ENCODE results near the gene MRPS15.
"Not testable (repeated sequence)": the region's sequence is repeated elsewhere in the genome, so short reads cannot be mapped to it uniquely, and the experiment has no call there.

The MRPS15 gene

DNA sequence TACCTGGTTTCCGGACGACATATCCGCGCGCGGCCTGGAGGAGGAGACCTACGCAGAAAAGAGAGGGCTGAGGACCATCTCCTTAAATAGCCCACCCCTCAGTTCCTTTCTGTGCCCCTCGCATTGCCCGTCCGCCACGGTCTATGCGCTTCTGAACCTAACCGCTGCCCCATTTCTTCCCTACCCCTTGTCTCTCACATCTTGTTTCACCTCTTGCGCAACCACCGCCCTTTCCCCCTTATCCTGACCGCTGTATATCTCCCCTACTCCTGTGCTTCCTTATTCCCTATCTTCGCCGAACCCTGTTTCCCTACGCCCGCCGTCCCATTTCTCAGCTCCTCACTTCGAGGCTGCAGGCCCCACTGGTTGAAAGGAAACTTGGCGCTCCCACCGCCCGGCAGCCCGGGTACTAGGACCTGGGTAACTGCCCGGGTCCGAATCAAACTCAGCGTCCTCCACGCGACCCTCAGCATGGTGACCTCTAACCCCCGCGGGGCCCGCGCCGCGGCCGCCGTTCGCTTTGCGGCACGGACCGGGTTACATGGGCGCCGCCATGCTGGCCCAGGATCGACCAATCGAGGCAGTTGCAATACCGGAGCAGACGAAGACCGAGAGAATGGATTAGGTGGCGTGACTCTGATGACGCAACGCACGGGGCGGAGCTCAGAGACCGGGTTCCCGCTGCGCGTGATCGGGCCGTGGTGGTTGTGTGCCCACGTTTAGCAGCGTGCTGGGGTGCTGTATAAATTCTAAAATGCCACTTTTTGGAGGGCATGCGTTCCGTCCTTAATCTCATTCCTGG is at the start of gene MRPS15:
MRPS15 (minus strand) TSS at position 582 of the 802 bp plus-strand sequence; CDS start at position 473, 109 bp downstream.
- peak; percentile 93 to 95 (median 94) for DNase-seq (ENCODE audit: low read depth in 2 of 3, low spot score in 1 of 3)

DNA sequence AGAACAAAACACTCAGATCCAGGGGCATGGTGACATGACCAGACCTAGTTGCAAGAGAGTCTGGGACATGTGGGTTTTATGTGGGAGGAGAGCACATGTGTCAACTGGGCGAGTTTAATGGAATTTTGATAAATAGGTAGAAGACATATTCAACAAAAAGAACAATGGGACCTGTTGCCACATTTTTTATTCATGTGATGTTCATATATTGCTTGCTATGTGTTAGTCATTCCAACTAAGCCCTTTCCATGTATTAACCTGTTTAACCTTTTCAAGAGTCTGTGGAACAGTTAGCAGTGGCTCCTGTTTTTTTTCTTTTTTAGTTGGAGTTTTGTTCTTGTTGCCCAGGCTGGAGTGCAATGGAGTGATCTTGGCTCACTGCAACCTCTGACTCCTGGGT is 48.7 kb upstream of the MRPS15 start:
- DNase-seq (ENCODE audit: low read depth in 2 of 3, low spot score in 1 of 3): no peak

DNA sequence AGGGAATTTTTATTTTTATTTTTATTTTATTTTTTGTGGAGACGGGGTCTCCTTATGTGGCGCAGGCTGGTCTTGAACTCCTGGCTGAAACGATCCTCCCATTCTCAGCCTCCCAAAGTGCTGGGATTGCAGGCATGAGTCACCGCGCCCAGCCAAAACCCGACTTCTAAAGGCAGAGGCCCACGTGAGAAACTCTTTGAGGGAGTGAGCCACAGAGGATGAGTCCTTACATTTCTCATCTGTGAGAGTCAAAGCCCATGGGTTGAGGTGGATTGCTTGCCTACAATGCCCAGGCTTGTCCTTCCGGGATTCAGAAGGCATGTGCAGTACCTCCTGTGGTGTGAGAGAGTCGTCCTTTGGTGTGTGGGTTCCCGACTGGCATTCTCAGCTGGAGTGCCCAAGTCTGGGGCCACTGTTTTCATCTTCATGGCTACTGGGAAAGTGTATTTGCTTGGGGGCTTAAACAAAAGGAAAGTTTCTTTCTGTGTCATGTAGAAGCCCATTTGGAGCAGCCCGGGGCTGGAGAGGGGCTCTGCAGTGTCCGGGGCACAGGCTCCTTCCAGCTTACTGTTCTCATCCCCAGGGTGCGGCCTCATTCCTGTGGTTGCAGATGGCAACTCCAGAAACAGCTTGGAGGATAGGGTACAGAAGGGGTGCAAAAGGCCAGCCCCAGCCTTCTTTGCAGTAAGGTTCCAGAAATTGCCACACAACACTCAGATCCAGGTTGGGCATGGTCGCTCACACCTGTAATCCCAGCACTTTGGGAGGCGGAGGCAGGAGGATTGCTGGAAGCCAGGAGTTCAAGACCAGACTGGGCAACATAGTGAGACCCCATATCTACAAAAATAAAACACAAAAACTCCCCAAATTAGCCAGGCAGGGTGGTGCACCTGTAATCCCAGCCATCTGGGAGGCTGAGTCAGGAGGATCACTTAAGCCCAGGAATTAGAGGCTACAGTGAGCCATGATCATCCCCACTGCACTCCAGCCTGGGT is 47.9 kb upstream of the MRPS15 start:
- no peak for DNase-seq (ENCODE audit: low read depth in 2 of 3, low spot score in 1 of 3)

DNA sequence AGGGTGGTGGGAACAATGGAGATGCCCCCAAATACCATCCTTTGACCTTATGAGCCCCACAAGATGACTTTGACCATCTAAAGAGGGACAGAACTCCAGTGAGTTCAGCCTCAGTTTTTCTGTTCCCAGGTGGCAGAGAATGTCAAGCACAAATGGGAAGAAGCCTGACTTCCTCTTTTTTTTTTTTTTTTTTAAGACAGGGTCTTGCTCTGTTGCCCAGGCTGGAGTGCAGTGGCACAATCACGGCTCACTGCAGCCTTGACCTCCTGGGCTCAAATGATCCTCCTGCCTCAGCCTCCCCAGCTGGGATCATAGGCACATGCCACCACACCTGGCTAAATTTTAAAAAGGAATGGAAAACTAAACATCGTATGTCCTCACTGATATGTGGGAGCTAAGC is 47.0 kb upstream of the MRPS15 start:
- DNase-seq (ENCODE audit: low read depth in 2 of 3, low spot score in 1 of 3): not testable (repeated sequence)

DNA sequence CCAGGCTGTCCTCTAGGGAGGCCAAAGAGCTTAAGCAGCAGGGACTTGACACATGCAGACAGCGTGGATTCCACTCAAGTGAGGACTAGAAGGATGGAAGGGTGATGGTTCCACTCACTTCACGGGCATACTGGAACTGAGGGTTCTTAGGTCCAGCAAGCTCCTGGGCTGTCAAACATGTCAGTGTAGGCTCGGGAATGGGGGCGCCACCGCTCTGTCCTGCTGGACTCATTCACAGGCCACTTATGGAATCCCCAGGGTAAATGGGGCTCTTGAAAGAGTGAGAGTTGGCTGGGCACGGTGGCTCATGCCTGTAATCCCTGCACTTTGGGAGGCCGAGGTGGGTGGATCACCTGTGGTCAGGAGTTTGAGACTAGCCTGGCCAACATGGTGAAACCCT is 46.2 kb upstream of the MRPS15 start:
- DNase-seq (ENCODE audit: low read depth in 2 of 3, low spot score in 1 of 3): no peak

DNA sequence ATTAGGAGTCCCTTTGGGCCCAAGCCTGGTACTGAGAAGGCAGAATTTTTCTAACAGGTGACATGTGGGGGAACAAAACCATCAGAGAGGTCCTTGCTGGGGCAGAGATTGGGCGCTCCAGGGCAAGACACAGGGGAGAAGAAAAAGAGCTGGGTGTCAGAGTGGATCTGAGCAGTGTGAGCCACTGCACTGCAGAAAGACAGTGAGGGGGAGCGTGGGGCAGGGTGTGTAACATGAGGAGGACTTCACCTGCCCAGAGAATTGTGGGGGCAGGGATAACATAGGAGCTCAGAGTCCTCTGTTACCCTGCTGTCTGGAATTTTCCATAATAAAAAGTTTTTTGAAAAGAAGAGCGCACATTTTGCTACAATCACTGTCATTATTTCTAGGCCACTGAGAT is 44.1 kb upstream of the MRPS15 start:
- DNase-seq (ENCODE audit: low read depth in 2 of 3, low spot score in 1 of 3): no peak

DNA sequence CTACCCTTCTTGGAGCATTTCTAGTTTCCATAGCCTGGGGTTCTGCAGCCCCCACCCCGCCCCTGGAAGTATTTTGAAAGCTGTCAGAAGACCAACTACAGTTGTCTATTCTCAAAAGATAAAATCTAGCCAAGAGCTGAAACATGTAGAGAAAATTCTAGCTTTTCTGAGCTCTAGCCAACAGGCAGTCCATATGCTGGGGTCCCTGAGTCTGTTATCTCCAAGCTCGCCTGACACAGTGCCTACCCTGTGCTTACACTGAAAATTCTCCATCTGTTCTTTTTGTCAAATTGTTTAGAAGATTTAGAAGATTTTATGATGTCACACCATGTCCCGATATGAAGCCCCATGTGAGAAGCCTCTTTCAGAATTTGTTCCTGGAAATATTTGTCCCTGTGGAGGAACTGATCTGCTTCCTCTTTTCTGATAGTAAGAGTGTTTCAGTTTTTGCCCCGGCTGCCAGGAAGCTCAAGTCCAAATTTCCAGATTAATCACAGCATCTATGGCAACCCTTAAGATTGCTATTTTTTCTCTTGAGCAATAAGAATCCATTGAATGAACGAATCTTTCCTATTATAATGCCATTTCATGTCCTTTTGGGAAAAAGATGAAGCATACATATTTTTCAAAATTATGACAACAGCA is 42.2 kb upstream of the MRPS15 start:
- no peak for DNase-seq (ENCODE audit: low read depth in 2 of 3, low spot score in 1 of 3)

DNA sequence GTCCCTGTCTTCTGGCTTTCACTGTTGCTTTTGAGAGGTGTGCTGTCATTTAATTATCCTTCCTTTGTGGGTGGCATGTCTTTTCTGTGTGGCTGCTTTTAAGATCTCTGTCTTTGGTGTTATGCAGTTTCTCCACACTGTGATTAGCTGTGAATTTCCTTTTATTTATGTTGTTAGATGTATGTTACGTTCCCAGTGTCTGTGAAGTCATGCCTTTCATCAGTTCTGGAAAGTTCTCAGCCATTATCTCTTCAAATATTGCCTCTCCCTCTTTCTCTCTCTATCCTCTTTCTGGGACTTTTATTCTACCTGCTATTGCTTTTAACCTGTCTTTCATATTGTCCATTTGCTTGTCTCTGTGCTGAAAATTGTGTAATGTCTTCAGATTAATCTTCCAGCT is 39.5 kb upstream of the MRPS15 start:
- no peak for DNase-seq (ENCODE audit: low read depth in 2 of 3, low spot score in 1 of 3)

DNA sequence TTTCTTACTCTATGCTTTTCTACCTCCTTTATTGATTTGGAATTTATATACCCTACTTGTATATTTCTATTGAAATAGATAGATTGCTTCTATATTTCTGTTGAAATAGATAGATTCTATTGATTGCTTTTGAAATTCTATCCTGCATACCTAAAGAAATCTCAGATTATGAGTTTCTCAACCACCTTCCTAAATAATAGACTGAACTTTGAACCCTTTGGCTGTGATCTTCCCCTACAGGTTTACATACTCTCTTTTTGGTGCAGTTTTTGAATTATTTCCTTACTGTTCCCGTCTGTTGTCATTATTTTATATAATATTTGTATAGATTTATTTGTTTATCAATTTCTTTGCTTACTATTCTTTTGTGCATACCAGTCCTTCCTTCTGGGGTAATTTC is 39.0 kb upstream of the MRPS15 start:
- no peak for DNase-seq (ENCODE audit: low read depth in 2 of 3, low spot score in 1 of 3)

DNA sequence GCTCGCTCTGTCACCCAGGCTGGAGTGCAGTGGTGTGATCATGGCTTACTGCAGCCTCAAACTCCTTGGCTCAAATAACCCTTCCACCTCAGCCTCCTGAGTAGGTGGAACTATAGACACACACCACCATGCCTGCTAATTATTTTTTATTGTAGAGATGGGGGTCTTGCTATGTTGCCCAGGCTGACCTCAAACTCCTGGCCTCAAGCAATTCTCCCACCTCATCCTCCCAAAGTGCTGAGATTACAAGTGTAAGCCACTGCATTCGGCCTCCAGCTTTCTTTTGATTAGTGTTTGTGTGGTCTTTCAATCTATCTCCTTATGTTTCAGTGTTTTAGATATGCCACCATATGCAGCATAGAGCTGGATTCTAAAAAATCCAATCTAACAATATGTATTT is 38.4 kb upstream of the MRPS15 start:
- DNase-seq (ENCODE audit: low read depth in 2 of 3, low spot score in 1 of 3): no peak

DNA sequence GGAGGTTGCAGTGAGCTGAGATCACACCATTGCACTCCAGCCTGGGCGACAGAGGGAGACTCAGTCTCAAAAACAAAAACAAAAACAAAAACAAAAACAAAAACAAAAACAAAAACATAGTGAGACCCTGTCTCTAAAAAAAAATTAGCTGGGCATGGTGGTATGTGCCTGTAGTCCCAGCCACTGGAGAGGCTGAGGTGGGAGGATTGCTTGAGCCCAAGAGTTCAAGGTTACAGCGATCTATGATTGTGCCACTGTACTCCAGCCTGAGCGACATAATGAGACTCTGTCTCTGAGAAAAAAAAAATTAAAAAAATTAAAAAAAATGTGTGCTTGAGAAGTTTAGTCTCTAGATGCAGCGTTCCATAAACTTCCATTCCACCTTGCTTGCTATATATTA is 37.7 kb upstream of the MRPS15 start:
- not testable (repeated sequence) for DNase-seq (ENCODE audit: low read depth in 2 of 3, low spot score in 1 of 3)

DNA sequence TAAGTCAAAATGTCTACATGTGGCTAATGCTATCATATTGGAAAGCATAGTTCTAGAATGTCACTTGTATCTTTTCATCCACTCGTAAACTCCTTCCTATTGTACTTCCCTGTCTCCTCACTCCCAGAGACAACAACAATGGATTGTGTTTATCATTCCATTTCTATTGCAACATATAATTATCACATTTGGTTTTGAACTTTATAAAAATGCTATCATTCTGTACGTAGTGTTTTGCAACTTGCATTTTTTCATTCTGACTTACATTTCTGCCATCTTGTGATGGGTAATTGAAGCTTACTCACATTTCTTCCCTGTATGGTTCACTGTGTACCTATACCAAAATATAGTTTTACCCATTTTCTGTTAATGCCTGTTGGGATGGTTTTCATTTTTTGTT is 33.0 kb upstream of the MRPS15 start:
- DNase-seq (ENCODE audit: low read depth in 2 of 3, low spot score in 1 of 3): no peak

DNA sequence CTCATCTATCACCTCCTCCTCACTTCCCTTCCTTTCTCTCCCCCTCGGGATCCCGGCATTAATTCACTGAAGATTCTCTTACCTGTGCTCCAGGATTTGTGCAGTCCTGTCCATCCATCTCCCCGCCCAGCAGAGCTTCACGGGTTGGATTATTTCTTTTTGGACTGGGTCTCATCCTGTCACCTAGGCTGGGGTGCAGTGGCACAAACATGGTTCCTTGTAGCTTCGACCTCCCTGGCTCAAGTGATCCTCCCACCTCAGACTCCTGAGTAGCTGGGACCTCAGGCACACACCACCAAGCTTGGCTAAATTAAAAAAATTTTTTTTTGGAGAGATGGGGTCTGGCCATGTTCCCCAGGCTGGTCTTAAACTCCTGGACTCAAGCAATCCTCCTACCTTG is 30.8 kb upstream of the MRPS15 start:
- no peak for DNase-seq (ENCODE audit: low read depth in 2 of 3, low spot score in 1 of 3)

DNA sequence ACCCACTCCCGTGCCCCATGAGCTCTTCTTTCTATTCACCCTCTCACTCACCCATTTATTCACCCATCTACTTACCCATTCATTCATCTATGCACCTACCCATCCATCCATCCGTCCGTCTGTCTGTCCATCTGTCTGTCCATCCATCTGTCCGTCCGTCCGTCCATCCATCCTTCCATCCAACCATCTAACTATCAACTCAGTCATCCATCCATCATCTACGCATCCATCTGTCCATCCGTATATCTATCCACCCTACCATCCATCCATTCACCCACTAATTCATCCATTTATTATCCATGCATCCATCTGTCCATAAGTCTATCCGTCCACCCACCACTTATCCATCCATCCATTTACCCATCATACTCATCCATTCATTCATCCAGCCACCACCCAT is 29.3 kb upstream of the MRPS15 start:
- DNase-seq (ENCODE audit: low read depth in 2 of 3, low spot score in 1 of 3): no peak

DNA sequence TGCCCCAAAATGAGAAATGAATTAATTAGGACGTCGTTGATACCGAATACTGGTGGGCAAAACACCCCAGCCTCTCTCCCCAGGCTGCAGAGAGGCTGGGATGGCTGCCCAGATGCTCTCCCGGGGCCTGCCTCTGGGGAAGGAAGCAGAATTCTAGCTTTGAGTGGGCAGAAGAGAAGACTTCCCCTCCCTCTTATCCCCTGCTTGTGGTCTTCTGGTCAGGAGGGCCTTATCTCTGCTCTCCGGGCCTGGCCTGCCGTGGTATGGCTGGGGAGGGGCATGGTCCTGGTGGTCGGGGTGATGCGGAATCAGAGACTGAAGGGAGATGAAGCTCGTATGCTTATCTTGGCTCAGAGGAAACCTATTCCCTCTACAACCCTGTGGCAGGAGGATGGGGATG is 28.3 kb upstream of the MRPS15 start:
- DNase-seq (ENCODE audit: low read depth in 2 of 3, low spot score in 1 of 3): no peak

DNA sequence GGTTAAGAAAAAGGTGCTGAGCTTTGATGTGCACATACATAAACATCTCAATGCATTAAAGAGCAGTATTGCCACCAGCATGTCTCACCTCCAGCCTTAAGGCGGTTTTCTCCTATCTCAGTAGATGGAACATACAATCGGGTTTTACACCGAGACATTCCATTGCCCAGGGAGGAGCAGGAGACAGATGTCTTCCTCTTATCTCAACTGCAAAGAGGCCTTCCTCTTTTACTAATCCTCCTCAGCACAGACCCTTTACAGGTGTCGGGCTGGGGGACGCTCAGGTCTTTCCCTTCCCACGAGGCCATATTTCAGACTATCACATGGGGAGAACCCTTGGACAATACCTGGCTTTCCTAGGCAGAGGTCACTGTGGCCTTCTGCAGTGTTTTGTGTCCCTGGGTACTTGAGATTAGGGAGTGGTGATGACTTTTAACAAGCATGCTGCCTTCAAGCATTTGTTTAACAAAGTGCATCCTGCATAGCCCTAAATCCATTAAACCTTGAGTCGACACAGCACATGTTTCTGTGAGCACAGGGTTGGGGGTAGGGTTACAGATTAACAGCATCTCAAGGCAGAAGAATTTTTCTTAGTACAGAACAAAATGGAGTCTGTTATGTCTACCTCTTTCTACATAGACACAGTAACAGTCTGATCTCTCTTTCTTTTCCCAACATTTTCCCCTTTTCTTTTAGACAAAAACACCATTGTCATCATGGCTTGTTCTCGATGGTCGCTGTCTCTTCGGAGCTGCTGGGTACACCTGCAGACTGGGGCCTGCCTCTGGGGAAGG is 25.3 kb upstream of the MRPS15 start:
- not testable (repeated sequence) for DNase-seq (ENCODE audit: low read depth in 2 of 3, low spot score in 1 of 3)

DNA sequence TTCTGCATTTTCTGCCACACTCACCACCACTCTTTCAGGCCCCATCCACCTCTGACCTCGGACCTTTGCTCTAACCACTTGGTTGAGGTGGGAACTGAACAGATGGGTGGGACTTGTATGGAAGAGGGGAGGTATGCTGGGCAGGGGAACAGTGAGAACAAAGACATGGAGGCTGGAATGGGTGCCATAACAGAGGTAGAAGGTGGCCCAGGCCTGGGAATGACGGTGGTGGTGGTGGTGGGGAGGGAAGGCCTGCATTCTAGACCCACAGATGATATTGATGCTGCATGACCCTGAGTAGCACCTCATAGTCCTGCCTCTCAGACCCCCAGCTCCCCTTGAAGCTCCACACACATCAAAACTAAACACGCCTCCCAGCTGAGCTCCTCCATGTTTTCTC is 23.7 kb upstream of the MRPS15 start:
- no peak for DNase-seq (ENCODE audit: low read depth in 2 of 3, low spot score in 1 of 3)

DNA sequence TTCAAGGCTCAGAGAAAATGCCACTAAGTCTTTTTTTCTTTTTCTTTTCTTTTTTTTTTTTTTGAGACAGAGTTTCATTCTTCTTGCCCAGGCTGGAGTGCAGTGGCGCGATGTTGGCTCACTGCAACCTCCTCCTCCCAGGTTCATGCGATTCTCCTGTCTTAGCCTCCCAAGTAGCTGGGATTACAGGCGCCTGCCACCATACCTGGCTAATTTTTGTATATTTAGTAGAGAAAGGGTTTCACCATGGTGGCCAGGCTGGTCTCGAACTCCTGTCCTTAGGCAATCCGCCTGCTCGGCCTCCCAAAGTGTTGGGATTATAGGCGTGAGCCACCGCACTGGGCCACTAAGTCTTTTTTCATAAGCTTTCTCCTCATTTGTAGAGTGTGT is 23.1 kb upstream of the MRPS15 start:
- not testable (repeated sequence) for DNase-seq (ENCODE audit: low read depth in 2 of 3, low spot score in 1 of 3)

DNA sequence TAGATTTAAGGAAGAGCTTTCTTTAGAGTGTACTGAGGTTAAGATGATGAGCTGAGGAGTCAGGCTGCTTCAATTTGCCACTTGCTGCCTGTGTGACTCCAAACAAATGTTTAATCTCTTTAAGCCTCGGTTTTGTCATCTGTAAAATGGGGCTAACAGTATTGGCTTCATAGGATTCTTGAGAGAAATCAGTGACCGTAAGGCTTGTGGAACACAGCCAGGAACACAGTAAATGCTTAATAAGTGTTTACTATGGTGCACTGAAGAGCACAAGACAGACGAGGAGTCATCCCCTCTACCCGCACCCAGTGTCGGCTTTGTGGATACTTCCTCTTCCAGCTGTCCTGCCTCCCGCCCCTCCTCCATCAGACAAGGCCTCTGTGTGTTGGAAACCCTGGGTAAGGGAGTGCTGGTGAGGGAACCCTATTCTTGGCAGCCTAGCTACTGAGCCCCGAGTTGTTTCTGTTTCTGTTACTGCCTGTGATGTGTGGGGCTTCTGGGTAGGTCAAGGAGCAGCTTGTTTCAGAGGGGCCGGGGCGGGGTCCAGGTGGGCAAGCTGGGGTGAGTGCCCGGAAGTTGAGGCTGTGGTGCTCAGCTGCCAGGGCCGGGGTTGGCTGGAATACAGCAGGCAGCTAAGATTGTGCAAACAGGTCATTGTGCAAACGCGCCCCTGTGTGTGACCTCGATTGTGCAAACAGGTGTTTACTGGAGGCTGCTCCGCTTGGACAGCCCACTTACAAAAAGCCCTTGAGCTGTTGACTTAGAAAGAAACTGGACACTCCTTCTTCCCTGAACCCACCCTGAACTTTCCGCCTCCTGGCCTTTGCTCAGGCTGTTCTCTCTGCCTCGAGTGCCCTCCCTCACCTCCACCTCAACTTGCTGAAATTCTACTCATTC is 22.5 kb upstream of the MRPS15 start:
- no peak for DNase-seq (ENCODE audit: low read depth in 2 of 3, low spot score in 1 of 3)

DNA sequence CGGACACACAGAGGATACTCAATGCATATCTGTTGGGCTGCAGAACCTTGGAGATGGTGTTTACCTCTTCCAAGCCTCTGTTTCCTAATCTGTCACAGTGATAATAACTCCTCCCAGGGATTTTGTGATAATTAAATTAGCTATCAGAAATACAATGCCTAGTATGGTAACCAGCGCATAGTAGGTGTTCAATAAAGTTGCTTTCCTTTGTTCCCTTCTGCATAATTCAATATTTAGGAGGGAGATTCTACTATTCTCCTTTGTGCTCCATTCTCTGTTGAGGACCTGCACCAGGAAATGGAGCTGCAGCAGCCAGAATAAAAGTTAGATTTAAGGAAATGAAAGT is 21.9 kb upstream of the MRPS15 start:
- DNase-seq (ENCODE audit: low read depth in 2 of 3, low spot score in 1 of 3): no peak

All from stimulated activated CD4-positive, alpha-beta T cell treated with anti-CD3 and anti-CD28 coated beads, Interleukin-12 subunit alpha, Interleukin-12 subunit beta, amount 100 ng/mL, for 48 hours (primary cell).